ENCODE measurements around the gene CETP.
"Not testable (repeated sequence)": the region's sequence is repeated elsewhere in the genome, so short reads cannot be mapped to it uniquely, and the experiment has no call there.

CETP gene

DNA sequence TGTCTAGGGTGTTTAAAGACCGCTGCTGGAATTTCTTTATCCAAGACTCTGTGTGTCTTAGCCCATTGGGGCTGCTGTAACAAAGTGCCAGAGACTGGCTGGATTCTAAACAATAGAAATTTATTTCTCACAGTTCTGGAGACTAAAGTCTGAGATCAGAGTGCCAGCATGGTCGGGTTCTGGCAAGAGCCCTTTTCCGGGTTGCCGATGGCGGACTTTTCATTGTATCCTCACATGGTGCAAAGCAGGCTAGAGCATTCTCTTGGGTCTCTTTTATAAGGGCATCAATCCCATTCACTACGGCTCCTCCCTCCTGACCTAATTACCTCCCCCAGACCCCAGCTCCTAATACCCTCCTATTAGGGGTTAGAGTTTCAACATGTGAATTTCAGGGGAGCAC lies 37.1 kb downstream of the CETP start:
- no peak for DNase-seq (ENCODE audit: low read depth)

DNA sequence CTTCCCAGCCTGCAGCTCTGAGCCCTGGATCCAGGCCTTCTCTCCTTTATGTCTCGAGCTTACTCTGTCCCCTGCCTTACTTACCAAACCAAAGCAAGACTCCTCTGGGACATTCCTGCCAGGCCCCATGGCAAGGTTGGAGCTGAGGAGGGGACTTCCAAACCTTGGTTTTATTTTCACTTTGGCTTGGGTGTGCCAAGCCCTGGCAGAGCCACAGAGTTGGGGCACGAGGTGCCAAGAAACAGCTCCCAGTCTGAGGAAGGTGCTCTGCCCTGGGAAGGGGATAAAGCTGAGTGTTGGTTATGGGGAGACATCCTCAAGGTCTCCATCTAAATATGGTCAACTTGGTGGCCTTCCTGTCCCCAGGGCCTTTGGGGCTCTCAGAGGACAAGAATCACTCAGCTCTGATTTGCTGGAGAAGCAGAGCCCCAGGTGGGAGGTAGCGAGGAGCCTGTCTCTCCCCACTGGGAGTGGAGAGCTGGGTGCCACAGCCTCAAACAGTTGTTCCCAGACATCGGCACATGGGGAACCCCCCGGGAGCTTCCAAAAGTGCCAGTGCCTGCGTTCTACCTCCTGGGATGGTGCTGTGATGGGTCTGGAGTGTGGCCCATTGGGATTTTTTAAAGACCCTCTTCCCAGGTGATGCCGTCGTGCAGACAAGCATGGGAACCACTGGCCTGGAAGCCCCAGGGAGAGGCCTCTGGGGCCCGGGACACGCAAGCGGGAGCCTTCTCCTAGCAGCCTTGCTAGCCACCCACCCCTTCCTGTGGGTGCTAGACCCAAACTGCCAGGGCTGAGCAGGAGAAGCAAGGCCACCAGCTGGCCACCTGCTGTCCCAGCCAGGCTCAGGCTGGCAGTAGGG lies 37.9 kb downstream of the CETP start:
- DNase-seq (ENCODE audit: low read depth), result no peak

DNA sequence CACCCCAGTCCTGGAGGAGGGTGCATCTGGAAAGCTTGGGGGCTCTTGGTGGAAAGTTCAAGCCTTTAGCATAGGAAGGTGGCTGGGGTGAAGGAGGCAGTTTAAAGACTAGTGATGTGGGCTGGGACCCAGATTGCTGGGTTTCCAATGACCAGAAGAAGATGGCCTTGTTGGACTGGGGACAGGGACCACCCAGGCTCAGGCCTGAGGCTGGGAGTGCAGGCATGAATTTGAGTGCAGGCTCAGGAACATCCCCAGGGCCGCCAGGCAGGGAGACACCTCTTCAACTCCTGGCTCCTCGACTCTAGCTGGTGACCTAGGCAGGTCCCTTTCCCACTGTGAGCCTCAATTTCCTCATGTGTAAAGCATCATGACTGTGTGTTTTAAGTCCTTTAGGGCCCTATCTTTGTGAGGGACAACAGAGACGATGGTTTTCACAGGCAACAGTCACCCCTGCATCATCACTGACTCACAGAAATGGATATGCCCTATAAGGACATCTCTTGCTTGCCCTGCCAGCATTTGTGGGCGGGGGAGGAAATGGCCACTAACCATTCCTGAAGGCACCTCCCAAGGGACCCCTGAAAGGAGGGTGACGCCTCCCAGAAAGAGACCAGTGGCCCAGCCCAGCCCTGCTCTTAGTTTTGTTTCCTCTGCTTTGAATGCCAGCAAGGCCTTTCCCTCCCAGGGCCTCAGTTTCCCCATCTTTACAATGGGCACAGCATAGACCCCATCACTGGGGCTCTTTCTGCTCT lies 38.7 kb downstream of the CETP start:
- peak; percentile 53 for DNase-seq (ENCODE audit: low read depth)

DNA sequence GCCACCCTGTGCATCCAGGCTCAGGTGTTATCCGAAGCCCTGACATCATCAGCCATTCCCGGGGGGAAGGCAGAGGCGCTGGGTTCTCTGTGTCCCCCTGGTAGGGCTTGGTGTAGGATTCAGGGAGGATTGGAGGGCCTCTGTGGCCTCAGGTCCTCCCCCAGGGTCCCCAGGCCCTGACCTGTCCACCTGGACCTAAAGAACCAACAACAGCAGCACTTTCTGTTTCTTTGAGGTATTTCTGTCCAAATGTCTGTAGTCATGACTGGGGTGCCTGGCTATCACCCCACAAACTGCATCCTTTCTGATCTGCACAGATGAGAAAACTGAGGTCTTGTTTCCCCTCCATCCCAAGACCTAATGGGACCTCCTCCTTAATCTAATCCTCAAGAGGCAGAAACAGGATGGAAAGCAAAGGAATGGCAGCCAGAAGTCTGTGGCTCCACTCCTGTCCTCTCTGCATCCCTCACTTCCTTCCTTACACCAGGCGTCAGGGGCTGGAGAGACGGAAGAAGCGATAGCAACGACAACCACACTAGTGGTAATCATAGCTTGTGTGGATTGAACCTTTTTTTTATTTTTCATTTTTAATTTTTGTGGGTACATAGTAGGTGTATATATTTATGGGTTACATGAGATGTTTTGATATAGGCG lies 39.4 kb downstream of the CETP start:
- DNase-seq (ENCODE audit: low read depth), result no peak

DNA sequence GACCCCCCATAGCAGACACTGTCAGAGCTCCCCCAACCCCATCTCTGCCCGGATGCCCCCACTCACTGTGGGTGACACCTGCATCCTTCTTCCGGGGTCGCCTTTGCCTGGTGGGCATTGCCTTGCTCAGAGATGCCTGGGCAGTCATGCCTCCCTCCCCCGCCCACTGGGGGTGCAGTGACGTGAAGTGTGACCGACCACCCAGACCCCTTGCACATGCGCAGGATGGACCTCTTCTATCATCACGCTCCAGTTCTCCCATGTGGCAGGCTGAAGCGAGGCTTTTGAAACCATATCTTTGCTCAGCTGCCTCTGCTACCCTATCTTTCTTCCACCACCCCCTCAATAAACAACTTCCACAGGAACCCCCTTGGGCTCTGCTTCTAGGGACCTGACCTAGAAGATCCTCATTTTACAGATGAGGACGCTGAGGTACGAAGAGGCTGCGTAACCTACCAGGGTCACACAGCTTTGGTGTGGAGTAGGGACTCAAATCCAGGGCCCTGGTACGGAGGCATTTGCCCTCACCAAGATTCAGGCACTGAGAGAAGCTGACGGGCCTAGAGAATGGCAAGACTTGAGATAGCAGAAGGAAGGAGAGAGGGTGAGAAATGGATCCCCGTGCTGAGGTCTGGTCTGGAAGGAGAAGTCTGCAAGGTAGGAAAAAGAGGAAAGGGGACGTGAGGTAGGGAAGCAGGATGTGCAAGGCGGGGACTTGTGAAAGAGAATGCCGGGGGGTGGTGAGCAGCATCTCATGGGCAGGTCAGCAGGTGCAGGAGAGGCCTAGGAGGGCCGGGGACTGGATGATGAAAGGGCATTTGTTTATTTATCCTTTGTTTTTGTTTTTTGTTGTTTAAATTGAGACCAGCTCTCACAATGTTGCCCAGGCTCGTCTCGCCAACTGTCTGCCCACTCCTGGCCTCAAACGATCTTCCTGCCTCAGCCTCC lies 42.0 kb downstream of the CETP start:
- DNase-seq (ENCODE audit: low read depth), result no peak

DNA sequence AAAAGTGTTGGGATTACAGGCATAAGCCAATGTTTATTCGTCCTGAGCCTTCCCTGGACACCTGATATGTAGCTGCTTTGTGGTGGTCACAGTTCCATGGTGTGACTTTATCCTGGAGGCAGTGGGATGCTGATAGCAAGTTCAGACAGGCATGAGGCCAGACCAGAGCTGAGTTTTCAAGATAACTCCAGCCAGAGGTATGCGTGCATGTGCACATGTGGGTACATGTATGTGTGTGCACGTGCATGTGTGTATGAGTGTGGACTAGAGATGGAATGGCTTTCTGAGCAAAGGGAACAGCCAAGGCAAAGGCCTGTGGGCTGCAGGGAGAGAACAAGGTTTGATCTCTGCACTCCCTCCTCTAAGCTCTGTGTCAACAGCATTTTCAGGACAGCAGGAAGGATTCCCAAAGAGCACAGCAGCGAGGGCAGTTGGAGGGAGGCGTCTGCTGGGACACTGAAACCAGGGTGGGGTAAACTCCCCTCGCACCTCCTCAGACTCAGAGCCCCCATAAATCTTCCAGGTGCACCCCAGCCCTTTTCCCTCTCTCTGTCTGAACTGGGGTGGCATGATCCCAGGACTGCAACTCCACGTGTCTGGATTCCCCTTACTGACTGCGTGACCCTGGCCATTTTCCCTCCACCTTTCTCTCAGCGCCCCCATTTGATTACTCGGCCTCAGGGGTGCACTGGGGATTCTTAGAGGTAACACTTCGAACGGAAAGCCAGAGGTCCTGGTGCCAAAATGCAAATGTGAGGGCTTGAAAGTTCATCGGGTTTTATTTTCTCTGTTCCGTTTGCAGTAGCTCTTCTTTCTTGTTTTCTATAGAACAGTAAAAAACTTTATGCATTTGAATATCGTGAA lies 42.9 kb downstream of the CETP start:
- no peak for DNase-seq (ENCODE audit: low read depth)

DNA sequence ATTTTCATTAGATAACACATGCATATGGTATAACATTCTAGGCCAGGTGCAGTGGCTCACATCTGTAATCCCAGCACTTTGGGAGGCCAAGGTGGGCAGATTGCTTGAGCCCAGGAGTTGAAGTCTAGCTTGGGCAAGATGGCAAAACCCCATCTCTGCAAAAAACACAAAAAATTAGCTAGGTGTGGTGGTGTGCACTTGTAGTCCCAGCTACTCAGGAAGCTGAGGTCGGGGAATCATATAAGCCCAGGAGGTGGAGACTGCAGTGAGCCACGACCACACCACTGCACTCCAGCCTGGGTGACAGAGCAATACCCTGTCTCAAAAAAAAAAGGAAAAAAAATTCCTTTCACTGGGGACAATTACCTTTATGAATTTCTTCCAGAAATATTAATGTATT lies 43.8 kb downstream of the CETP start:
- DNase-seq (ENCODE audit: low read depth), result not testable (repeated sequence)

DNA sequence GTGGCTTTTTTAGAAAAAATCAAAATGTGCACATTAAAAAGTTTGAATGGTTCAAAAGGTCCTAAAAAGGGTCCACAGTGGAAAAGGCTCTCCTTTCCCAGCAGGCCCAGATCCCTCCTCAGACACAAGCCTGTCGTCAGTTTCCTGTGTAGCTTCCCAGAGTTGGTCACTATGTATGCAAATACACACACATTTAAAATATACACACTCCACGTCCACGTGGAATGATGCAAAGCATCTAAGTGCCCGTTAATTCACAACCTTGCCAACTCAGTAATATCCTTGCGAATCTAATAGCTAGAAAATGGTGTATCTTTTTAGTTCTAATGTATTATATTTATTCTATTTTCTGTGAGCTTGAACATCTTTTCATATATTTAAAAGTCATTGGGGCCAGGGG lies 45.3 kb downstream of the CETP start:
- DNase-seq (ENCODE audit: low read depth), result no peak

DNA sequence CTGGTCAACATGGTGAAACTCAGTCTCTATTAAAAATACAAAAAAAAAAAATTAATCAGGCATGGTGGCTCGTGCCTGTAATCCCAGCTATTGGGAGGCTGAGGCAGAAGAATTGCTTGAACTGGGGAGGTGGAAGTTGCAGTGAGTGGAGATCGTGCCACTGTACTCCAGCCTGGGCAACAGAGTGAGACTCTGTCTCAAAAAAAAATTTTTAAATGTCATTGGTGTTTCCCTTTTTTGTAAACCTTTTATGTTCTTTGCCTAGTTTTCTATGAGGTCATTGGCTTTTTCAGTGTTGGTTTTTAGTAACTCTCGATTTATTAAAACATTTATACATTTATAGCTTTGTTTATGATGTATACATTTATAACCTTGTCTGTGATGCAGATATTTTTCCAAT lies 45.8 kb downstream of the CETP start:
- no peak for DNase-seq (ENCODE audit: low read depth)

DNA sequence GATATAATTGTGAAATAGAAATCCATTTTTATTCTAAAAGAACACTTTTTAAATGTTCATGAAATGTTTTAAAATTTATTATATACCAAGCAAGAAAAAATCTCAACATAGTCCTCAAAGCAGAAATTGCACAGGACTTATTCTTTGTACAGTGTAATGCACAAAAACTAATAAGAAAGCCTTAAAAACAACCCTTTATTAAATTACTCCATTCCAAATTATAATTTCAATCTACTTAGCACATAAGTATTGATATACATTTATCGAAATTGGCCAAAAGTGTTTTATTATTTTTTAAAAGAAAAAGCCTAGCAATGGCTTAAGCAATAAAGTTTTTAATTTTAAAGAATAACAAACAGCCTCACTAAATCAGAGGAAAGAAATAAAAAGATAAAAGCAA lies 46.7 kb downstream of the CETP start:
- no peak for DNase-seq (ENCODE audit: low read depth)

DNA sequence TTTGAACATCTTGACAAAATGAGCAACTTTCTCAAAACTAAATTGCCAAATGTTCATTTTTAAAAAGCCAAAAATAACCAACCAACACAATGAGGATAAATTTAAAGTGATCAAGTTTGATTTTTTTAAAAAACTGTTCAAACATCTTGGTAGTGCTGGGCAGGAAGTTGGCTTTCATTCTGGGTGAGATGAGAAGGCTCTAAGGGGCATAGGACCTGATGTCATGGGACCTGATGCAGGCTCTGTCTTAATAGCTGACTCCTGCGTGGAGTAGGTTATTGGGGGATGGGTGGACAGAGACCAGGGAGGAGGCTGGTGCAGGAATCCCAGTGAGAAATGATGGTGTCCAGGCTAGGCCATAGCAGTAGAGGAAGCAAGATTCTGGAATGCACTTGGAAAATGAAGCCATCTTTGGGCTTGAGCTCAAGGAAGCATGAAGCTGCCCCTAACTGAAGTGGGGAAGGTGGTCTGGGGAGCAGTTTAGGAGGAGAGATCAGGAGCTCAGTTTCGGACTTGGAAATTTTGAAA lies 48.0 kb downstream of the CETP start:
- no peak for DNase-seq (ENCODE audit: low read depth)

DNA sequence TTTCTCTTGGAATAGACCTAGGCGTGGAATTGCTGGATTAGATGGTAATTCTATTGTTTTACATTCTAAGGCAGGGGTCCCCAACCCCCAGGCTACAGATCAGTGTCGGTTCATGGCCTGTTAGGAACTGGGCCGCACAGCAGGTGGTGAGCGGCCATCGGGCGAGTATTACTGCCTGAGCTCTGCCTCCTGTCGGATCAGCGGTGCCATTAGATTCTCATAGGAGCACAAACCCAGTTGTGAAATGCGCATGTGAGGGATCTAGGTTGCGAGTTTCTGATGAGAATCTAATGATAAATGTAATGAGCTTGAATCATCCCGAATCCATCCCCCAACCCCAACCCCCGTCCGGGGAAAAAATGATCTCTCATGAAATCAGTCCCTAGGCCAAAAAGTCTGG lies 50.6 kb downstream of the CETP start:
- no peak for DNase-seq (ENCODE audit: low read depth)

DNA sequence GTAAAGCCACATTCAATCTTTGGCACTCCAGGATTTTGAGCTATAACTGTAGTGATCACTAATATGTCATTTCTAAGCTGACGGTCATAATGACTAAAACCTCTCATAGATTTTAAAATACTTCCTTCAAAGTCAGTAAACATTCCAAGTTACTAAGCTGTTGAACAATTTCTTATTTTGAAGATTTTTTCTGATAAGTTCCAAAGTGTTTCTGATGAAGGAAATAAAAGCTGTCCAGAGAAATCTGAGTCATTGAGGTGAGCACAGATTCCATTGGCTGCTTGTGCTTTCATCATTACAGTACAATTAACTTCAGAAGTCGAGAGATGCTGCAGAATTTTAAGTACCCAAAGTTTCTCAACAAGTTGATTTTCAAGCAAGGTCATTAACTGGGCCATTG lies 51.5 kb downstream of the CETP start:
- no peak for DNase-seq (ENCODE audit: low read depth)

DNA sequence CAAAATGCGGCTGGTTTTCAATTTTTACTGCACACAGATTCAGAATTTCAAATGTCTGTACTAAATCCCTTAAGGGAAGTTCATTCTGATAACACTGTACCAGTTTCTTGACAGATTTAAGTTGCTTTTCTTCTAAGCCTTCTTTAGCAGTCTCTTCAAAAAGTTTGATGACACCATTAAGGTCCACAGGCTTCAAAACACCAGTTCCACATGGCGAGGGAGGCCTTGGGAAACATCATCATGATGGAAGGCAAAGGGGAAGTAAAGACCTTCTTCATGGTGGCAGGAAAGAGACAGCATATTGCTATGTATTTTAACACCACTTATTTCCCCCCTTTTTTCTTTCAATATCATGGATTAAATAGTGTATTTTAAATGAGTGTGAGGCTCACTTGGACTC lies 52.2 kb downstream of the CETP start:
- no peak for DNase-seq (ENCODE audit: low read depth)

DNA sequence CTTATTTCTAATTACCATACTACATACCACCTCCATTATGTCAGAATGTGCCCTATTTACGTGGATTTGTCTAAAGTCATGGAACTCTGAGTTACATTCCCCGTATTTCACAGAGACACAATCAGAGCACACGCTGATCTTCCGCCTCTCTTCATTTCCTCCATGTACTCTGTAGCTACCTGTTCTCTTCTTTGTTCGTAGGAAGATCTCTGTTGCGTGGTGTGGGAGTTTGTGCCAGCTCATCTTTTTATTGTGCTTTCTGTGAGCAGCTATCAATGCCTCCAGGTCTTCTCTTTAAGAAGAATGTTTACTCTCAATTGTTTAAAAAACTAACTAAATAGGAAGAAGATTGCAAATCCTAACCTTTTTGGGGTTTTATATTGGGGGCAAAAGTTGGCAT lies 54.6 kb downstream of the CETP start:
- DNase-seq (ENCODE audit: low read depth), result no peak

DNA sequence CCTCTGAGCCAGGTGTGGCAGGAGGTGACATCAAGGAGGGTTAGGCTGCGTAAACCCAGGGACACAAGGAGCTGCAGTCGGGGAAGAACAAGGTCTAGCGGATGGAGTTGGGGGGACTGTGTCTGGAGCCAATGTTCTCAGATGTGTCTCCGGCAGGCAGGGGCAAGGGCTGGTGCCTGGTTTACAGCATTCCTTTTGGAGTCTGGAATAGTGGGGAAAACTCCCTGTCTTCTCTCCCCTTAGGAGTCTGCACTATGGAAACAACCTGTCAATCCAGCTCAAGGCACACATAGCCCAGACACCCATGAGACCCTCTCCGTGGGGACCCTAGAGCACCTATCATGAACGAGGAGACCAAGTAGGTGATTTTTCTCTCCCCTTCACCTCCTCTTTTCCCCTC lies 55.1 kb downstream of the CETP start:
- no peak for DNase-seq (ENCODE audit: low read depth)

DNA sequence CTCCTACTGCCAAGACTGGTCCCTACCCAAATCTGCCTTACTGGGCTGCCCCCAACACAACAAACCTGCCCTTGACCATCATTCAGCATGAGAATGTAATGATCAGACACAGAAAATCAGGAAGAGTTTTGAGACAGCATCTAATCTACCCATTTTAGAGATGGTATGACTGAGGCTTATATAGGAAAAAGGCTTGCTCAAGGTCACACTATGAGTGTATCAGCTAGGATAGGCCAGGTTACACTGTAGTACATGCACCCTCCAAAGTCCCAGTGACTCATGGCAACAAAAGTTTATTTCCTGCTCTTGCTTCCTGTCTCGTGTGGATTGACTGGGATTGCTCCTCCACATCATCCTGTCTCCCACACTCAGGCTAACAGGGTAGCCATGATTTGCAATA lies 55.5 kb downstream of the CETP start:
- no peak for DNase-seq (ENCODE audit: low read depth)

DNA sequence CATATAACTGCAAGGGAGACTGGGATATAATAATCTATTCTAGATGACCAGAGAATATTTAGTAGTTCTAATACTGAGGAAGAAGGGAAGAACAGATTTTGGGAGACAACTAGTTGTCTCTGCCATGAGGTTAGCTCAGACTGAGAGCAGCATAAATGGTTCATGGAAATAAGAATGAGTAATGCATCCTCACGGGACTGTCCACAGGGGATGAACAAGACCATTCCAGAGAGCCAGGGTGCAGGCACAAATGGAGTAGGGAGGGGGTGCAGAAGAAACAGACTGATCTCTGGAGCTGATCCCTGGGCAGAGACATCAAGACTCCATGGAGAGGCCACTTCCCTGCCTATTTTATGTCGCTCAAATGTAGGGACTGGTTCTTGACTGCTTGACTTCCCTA lies 58.0 kb downstream of the CETP start:
- no peak for DNase-seq (ENCODE audit: low read depth)

DNA sequence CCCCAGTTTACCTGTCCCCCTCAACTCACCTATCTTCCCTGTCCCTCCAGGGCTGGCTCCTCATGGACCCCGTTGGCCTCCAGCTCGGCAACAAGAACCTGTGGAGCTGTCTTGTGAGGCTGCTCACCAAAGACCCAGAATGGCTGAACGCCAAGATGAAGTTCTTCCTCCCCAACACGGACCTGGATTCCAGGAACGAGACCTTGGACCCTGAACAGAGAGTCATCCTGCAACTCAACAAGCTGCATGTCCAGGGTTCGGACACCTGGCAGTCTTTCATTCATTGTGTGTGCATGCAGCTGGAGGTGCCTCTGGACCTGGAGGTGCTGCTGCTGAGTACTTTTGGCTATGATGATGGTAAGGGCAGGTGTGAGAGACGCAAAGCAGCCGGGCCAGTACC lies 58.9 kb downstream of the CETP start:
- no peak for DNase-seq (ENCODE audit: low read depth)

DNA sequence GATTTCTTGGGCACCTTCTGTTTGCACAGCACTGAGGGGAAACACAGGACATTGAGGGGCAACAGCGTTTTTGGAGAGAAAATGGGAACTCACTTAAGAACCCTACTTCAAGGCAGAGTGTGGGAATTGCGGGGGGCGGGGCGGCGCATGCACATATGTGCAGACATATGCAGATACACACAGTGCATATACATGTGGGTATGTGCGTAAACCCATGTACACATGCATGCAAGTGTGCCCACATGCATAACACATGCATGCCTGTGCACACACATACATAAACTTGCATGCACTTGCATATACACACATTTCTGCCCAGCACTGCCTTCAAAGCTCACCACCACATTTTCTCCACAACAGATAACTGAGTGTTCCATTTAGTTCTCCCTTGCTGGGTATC lies 60.0 kb downstream of the CETP start:
- DNase-seq (ENCODE audit: low read depth), result no peak

DNA sequence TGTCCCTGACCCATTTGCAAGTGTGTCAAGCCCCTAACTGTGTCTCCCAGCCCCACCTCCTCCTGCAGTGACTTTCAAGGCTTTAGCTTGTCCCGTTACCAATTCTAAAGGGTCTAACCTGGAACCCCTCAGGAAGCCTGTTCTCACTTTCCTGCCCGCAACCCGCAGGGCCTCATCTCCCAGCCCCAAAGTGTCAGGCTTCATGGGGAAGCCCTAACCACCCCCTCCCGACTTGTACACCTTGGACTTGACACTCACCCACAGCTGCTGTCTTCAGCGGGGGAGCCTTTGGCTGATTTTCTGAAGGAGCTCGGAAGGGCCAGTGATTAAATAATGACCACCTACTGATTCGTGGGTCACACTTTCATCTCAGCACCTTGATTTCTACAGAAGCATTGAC lies 60.7 kb downstream of the CETP start:
- no peak for DNase-seq (ENCODE audit: low read depth)

Data from stimulated activated CD8-positive, alpha-beta memory T cell treated with anti-CD3 and anti-CD28 coated beads, Interleukin-4, amount 100 ng/mL, for 24 hours (primary cell).